Astrocyte of the spinal cord (primary cell): ENCODE data around the gene IFT81.

Source experiments
- DNase-seq: peaks from one replicate; pipeline ENCODE4 v3.0.0; 2011; ENCODE audit warnings: low read depth, low spot score
- H3K4me3 ChIP-seq: 2 replicates; pipeline ENCODE4 v1.5.1; 2011; ENCODE audit warnings: low read depth, mild to moderate bottlenecking, low read length, moderate library complexity
- CTCF ChIP-seq: IDR thresholded peaks from 2 replicates; pipeline ENCODE4 v1.5.1; 2012; ENCODE audit warnings: low read depth, mild to moderate bottlenecking, low read length, inconsistent platforms
- in situ Hi-C: cut with HindIII; loops from 2 replicates; pipeline ENCODE4 v1.10.0; 2017; ENCODE audit warnings: low sequenced_read_pairs

The IFT81 gene

GRCh38 chr12:110234331-110234751, 110.2 kb downstream of the IFT81 start:
- no peak for DNase-seq
- in situ Hi-C loops: no loop called here
- no peak for TF ChIP-seq CTCF
- H3K4me3 ChIP-seq: no peak overlapping the region

- H3K4me3 ChIP-seq: no peak overlapping the region
- no peak for DNase-seq
- in situ Hi-C loops: no loop called here
- TF ChIP-seq CTCF: no peak
These were observed 110.6 kb downstream of the IFT81 start for GRCh38 chr12:110234755-110235154.

- DNase-seq: no peak
- in situ Hi-C loops: no loop called here
- H3K4me3 ChIP-seq: no peak overlapping the region
- no peak for TF ChIP-seq CTCF
These were observed 111.2 kb downstream of the IFT81 start for GRCh38 chr12:110235383-110235782.

GRCh38 chr12:110243227-110243626, 119.1 kb downstream of the IFT81 start:
- in situ Hi-C loops: no loop called here
- DNase-seq: no peak

GRCh38 chr12:110244372-110244771, 120.2 kb downstream of the IFT81 start:
- no peak for DNase-seq
- no peak for TF ChIP-seq CTCF
- in situ Hi-C loops: no loop called here
- H3K4me3 ChIP-seq: no peak overlapping the region

More at GRCh38 chr12:110243227-110243626, 119.1 kb downstream of the IFT81 start:
- H3K4me3 ChIP-seq: no peak overlapping the region
- TF ChIP-seq CTCF: no peak

- in situ Hi-C loops: no loop called here
- no peak for TF ChIP-seq CTCF
- H3K4me3 ChIP-seq: no peak overlapping the region
- no peak for DNase-seq
These were observed 120.7 kb downstream of the IFT81 start for GRCh38 chr12:110244829-110245228.

- no peak for DNase-seq
- peak; percentile 41 for TF ChIP-seq CTCF
- in situ Hi-C loops: no loop called here
- no peak overlapping the region for H3K4me3 ChIP-seq
These were observed 121.2 kb downstream of the IFT81 start for GRCh38 chr12:110245369-110245772.
